Posterior vena cava (tissue), 2 donors: Measurements from ENCODE around the gene TRPV2. TPM values are rescaled to one million over a fixed set of nuclear protein-coding genes. Genes with fewer than 3 reads are reported as not detected.
"Not testable (repeated sequence)": the region's sequence is repeated elsewhere in the genome, so short reads cannot be mapped to it uniquely, and the experiment has no call there.

Experiments
- DNase-seq: peaks from one replicate; pipeline ENCODE4 v3.0.0-alpha.2; 2020; ENCODE audit warnings: low spot score
- intact Hi-C, 2 donors: fragments of 100-400 bp; cut with DNase I; formaldehyde crosslinking; loops; one replicate each; pipeline versions ENCODE4 v1.14.1 to v1.14.2; 2022 to 2023
- total RNA-seq, 2 donors: library from RNA; stranded (reverse); fragmentation: NEBNext Ultra II Directional; extraction: Animal tissue kit (Norgen Biotek cat#: 25700); gene quantifications; one replicate each; pipeline ENCODE4 v1.2.1, GENCODE V29; 2021
- donor health status: DM: yes; HTN: yes; CAD: no.
- donor health status: DM: yes; HTN: yes; CAD: no.

The TRPV2 gene
- total RNA-seq, 2 donors from 2014 or later = 35.7 to 40.8 TPM

DNA sequence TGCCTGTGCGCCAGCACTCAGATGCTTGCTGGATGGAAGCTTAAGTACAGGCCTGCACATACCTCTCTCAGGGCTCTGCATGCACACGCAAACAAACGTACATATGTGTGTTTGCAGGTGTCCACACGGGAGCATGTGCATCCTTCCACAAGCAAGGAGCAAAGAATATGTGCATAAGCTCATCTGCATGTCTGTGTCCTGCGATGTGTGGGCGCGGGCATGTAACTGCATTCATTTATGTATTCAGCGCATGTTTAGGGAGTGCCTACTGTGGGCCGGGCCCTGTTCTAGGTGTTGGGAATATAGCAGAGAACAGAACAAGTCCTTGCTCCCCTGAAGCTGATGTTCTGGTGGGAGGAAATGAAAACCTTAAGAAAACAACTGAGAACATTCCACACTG is 13.7 kb downstream of the TRPV2 start:
- DNase-seq = no peak
- intact Hi-C loops = no loop called here

DNA sequence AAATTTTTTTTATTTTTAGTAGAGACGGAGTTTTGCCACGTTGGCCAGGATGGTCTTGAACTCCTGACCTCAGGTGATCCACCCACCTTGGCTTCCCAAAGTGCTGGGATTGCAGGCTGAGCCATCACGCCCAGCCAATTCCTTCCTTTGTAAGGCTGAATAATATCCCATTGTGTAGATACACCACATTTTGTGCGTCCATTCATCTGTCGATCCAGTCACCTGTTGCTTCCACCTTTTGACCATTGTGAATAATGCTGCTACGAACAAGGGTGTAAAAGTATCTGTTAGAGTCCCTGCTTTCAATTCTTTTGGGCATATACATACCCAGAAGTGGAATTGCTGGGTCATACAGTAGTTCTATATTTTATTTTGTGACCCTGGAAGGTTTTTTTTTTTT is 15.3 kb downstream of the TRPV2 start:
- intact Hi-C loops = loop anchor here in 1 of 2 donors (10.0 kb wide), 1 partner anchor 46 kb away; the partner anchor contains the start of gene UBB
- DNase-seq = no peak

GRCh38 chr17:16432017-16432416 is 16.6 kb downstream of the TRPV2 start:
- intact Hi-C loops = loop anchor here in 1 of 2 donors (10.0 kb wide), 1 partner anchor 47 kb away; the partner anchor contains the start of gene UBB

DNA sequence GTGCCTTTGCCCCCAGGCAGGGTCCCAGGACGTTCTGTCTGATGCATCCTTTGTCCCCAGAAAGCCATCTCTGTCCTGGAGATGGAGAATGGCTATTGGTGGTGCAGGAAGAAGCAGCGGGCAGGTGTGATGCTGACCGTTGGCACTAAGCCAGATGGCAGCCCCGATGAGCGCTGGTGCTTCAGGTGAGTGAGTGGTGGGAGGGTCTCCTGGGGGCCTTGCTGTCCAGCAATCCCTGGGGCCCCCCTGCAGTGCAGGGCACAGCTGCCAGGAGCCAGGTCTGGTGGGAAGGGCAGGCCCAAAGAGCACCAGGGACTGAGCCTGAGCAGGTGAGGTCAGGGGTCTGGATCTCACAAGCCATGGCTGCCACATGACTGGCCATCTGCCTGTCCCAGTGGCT is 18.1 kb downstream of the TRPV2 start:
- DNase-seq = no peak
- intact Hi-C loops = loop anchor here in 1 of 2 donors (10.0 kb wide), 1 partner anchor 49 kb away; the partner anchor contains the start of gene UBB

More at GRCh38 chr17:16432017-16432416, 16.6 kb downstream of the TRPV2 start:
- no peak for DNase-seq

DNA sequence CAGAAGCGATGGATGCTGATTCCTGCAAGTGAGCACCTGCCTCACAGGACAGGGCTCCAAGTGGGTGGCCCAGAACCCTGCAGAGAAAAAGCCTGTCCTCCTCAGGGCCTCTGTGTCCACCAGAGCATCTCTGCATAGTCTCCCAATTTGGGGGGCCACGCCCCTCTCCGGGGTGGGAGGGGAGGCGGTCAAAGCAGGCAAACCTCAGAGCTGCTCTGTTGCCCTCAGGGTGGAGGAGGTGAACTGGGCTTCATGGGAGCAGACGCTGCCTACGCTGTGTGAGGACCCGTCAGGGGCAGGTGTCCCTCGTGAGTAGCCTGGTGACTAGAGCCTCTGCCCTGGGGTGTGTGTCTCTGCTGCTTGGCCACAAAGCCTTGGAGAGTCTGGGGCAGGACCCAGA is 19.3 kb downstream of the TRPV2 start:
- no peak for DNase-seq
- intact Hi-C loops = loop anchor here in 1 of 2 donors (10.0 kb wide), 1 partner anchor 50 kb away; the partner anchor contains the start of gene UBB

DNA sequence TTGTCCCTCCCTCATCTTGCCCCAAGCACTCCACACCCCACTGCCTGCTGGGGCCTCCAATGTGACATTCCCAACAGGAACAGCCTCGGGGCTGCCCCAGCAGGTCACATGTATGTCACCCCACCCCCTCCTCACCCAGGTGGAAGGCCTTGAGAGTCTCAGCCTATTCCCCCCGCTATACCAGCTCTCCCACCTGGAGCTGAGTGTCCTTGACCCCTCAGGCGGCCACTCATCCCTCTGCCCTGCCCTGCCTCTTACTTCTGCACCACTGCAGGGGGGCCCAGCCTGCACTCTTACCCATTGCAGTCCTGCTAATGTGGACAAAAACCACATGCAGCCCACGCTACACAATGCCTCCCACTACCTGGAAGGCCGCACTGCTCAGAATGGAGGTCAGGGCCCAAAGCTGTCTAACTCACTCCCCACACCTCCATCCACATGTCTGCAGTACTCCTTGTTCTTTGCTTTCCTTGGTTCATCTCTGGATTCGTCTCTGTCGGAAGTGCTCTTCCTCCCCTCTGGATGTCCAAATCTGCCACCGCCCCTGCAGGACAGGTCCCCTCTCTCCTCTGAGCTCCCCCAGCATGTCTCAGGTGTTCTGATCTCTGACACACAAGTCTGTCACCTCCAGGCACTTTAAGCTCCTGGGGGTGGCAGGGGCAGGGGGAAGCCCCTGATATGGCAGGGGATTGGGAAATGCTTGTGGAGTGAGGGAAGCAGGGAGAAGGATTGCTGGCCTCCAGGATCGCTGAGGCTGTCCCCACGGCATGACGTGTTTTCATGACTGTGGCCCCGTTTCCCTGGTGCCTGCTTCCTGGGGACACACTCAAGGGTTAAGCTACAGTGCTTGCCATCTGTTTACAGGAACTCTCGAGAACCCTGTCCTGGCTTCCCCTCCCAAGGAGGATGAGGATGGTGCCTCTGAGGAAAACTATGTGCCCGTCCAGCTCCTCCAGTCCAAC is 20.8 kb downstream of the TRPV2 start:
- no peak for DNase-seq
- intact Hi-C loops = loop anchor here in 1 of 2 donors (10.0 kb wide), 1 partner anchor 51 kb away; the partner anchor contains the start of gene UBB

DNA sequence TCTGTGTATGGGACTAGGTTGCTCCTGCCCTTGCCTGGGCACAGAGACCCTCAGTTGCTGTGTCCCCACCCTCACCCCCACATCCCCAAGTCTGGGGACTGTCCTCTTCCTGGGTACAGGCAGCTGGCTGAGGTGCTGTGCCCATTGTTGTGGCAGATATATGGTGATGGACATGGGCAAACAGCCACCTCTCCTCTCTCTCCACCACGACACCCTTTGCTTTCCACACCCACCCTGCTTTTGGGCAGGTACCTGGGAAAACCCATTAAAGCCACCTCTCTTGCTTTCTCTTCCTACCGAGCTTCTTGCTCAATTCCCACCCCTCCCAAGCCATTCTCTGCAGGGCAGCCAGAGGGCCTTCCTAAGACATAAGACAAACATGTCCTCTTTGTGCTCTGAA is 21.7 kb downstream of the TRPV2 start:
- no peak for DNase-seq
- intact Hi-C loops = loop anchor here in 1 of 2 donors (10.0 kb wide), 1 partner anchor 52 kb away; the partner anchor contains the start of gene UBB

DNA sequence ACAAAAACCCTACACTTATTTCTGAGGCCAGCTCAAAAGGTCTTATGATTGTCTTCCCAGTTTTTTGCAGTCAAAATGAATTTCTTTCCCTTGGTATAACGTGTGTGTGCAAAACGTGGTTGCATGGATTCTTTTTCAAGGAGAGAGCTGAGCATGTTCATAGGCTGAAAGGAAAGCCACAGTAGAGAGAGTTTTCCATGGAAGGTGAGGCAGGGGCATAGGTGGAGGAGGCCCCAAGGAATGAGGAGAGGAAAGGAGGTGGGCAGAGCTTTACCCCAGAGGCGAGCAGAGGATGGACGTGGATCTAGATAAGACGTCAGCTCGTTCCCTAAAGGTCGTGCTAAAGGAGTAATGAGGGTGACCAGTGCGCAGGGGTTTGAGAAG is 22.8 kb downstream of the TRPV2 start:
- no peak for DNase-seq
- intact Hi-C loops = loop anchor here in 1 of 2 donors (10.0 kb wide), 1 partner anchor 53 kb away; the partner anchor contains the start of gene UBB

- intact Hi-C loops = loop anchor here in 1 of 2 donors (10.0 kb wide), 1 partner anchor 54 kb away; the partner anchor contains the start of gene UBB
- DNase-seq = peak; percentile 98
Observed at GRCh38 chr17:16438557-16439302, 23.4 kb downstream of the TRPV2 start.

DNA sequence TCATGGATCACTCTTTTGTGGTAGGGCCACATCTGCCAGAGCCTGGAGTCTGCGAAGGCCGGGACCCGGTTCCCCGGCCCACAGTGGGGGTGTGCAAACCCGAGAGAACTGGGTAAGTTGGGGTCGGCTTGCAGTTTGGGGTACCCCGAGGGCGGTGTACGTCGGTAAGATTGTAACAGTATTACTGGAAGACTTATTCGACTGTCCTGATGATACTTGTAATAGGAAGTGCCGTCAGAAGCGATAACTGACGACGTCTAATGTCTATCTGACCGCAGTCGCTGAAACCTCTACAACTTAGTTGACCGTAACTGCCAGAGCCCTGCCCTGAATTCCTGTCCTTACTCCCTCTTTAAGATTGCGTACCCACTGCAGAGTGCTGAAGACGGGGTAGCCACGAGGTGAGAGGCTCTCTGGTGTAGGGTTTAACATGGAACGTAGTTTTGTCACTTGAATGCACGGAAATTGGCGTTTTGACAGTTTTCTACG is 24.0 kb downstream of the TRPV2 start:
- DNase-seq = peak; percentile 78
- intact Hi-C loops = loop anchor here in 1 of 2 donors (10.0 kb wide), 1 partner anchor 55 kb away; the partner anchor contains the start of gene UBB

- DNase-seq = no peak
- intact Hi-C loops = loop anchor here in 1 of 2 donors (10.0 kb wide), 1 partner anchor 55 kb away; the partner anchor contains the start of gene UBB
Observed at GRCh38 chr17:16439811-16440351, 24.5 kb downstream of the TRPV2 start.

DNA sequence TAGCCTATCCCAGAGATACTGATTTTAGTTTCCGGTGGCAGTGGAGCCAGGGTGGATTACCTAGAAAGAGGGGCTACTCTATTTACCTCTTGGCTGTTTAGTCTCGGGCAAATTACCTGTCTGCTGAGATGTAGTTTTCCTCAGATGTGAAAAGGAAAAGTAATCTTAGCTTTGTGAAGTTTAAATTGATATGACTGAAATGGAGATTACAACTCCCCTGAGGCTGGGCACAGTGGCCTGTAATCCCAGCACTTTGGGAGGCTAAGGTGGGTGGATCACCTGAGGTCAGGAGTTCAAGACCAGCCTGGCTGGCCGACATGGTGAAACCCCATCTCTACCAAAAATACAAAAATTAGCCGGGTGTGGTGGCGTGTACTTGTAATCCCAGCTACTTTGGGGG is 25.0 kb downstream of the TRPV2 start:
- DNase-seq, intact Hi-C loops: not testable (repeated sequence)

DNA sequence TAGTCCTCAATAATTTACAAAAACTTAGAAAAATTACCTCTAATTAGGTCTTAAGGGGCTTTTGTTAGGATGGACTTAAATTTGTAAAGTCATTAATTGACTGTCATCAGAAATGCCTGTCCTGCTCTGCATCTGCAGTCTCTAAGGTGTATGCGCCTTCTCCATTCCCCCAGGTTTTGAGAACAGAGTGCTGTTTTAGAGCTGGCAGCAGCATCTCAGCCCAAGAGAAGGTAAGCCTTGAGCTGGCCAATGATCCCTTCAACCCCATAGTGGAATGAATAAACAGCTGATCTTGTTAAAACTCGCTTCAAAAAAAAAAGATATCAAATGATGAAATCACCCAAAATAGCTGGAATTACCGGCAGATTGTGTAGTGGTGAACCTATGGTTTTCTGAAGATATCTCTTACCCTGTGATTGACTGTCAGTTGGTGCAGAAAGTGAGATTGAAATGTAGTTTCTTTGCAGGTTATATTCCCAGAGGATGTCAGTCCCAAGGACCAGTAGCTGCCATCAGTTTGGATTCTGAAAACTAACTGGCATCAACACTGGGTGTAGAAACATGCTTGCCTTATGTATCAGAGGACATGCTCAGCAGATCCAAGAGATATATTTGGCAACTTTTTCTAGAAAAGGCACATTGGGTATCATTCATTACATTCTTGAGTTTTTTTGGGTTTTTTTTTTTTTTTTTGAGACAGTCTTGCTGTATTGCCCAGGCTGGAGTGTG is 25.7 kb downstream of the TRPV2 start:
- intact Hi-C loops = no loop called here
- no peak for DNase-seq

DNA sequence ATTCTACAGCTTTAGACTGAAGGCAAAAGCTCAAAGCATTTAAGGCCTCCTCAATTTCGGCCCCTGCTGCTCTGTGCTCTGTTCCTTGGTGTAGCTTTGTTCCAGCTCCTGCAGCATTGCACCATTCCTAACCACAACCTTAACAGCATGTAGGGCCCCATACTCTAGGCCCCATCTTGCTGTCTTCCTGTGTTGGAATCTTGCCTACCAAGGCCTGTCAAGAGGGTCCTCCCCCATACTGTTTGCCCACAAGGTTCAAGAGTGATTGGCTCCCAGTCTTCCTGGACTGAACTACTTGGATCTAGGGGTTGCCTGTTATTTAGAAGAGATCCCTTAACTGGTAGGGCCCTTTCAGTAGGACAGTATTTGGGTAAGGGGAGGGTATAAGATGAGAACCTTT is 26.8 kb downstream of the TRPV2 start:
- DNase-seq = no peak
- intact Hi-C loops = no loop called here

- no peak for DNase-seq
- intact Hi-C loops = no loop called here
Observed at GRCh38 chr17:16442594-16443510, 27.5 kb downstream of the TRPV2 start.

DNA sequence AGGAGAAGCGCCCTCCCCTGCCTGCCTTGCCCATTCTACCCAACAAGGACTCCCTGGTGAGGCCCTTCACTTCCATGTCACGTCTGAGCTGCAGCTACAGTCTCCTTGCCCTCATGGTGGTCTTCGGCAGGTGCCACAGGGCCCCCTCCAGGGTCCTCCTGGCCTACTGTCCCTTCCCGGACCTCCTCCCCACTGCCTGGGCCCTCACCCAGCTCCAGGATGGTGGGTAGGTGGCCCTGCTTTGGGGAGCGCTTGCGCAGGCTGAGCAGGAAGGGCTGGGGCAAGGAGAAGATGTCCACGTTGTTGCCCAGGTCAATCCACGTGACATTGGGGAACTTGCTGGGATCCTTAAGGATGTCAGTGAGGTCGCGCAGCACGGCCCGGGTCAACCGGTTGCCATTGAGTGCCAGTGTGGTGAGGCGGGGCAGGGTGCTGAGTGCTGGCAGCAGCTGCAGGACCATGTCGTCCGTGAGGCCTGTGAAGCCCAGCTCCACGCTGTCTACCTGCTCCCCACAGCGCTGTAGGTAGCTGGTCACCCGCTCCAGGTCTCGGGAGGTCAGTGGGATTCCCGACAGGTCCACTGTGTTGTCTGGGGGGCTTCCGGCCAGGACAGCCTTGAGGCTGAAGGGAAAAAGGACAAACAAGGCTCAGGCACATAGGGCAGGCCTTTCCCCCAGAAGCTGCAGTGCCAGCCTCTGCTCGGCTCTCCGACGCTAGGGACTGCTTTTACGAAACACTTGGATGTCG is 28.3 kb downstream of the TRPV2 start:
- intact Hi-C loops = no loop called here
- no peak for DNase-seq
